GM04503 (cell line): ENCODE results near the gene B3GAT3.
"Not testable (repeated sequence)": the region's sequence is repeated elsewhere in the genome, so short reads cannot be mapped to it uniquely, and the experiment has no call there.

Source experiments
- DNase-seq: peaks from one replicate; pipeline ENCODE4 v3.0.0-alpha.2; 2012; ENCODE audit warnings: low read depth

The B3GAT3 gene

DNA sequence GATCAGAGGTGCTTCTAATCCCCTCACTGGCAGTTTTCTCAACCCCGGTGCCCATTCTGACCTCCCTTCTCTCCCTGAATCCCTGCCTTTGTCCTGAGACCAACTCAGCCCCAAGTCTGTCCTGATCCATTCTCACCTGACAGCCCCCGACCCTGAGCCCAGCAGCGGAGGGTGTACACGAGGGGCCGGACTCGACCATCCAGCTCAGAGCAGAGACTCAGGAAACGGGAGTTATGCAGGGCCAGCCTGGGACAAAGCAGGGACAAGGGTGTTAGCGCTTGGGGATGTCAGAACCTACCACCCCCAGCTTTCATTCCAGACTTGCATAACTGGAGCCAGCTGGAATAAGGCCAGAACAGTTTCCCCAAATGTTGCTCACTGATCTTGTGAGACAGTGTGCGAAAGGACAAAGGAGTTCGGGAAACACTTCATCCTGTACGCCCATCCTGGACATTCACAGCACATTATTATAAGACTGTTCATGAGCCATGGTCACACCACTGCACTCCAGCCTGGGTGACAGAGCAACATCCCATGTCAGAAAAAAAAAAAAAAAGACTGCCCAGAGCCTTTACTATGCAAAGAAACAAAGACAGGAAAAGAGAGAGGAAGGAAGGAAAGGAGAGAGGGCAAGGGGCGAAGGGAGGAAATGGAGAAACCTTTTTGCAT, 44.6 kb downstream of the B3GAT3 start:
- no peak for DNase-seq

DNA sequence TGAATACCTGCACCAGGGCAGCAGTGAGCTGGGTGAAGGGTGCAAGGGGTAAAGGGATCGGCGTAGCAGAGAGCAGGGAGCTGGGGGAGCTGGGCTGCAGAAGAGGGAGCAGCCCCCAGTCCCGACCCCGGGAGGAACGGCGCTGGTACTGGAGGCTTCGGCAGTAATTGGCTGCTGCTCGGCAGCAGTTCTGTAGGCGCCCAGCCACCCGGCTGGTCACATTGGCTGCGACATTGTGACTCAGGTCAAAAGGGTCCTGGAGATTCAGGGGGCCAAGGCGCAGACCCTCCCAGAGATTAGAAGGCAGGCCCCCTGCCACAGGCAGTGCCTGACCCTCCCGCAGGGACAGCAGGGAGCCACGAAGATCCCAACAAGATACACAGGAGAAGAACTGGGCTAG, 45.9 kb downstream of the B3GAT3 start:
- DNase-seq = no peak

DNA sequence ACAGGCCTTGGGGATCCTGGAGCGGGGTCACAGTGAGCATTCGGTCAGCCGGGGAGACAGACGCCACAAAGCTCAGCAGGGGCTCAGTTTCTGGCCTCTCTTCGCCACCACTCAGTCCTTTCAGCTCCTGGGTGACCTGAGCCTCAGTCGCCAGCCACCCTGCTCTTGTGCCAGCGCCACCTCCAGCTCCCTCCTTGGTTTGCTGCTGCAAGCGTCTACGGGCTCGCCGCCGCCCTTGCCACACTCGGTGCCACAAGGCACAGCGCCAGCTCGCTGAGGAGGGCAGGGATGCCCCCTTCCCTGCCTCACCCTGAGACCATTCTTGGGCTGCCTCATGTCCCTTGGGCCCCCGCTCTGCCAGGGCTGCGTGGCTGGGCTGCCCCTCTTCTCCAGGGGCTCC, 46.6 kb downstream of the B3GAT3 start:
- DNase-seq = no peak

DNA sequence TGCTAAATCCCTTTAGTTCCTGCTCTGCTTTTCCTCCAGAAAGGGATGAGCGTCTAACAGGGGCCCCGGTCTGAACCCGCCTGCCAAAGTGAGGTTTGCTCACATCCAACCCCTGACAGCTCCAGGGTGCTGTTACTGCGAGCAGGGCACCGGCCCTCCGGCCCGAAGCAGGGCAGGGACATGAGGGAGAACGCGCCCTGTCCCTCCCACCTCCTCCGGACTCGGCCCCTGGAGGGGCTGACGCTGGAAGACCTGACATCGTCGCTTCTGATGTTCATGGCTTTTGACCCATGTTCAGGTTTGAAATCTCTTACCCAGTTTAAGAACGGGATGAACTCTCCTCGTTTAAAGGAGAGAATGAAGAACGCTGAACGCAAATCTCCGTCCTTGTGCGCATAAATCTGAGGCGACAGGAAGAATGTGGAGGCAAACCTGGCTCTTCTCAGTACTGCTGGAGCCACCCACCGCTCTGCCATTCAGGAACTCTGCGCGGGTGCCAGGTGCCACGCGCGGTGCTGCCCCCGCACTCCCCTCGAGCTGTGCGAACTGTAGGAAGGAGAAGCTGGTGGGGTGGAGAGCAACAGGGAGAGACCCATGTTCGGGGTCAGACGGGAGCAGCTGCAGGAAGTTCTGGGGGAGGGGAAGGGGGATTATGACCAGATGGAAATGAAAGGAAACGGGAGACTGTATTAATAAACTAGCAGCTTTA, 47.3 kb downstream of the B3GAT3 start:
- DNase-seq = no peak

DNA sequence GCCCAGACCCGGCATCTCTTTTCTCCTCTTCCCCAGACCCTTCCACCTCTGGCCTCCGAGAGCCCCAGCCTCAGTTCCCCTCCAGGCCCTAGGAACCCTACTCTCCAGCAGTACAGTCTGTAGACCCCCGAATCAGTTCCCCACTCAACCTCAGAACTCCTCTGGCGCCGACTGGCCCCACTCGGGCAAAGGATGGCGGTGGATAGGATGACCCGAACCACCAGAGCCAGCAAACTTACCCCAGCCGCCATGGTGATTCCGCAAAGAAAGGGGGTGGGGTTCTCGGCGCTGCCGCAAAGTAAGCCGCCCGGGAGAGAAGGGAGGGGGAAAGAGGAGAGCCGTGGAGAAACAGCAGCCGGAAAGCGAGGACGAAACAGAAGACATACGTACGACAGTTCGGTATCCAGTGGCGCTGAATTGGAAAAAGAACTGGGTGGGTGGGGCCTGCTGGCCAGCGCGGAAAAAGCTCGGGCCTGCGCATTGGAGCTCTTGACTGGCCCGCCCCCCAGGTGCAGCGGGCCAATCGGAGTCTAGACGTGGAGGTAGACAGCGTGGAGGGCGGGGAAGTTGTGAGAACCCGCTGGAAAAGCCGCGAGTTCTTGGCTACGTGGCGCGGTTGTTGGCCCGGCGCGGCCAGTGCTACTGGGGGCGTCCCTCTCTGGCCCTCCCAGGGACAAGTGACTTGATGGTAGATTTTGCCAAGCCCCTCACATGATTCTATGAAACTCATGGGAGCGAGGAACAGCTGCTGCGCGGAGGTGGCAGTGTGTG, 48.0 kb downstream of the B3GAT3 start, which contains the start of gene EEF1G:
EEF1G (minus strand) TSS at position 300 of the 771 bp plus-strand sequence; CDS start at position 251, 49 bp downstream.
- DNase-seq = peak; percentile 99

DNA sequence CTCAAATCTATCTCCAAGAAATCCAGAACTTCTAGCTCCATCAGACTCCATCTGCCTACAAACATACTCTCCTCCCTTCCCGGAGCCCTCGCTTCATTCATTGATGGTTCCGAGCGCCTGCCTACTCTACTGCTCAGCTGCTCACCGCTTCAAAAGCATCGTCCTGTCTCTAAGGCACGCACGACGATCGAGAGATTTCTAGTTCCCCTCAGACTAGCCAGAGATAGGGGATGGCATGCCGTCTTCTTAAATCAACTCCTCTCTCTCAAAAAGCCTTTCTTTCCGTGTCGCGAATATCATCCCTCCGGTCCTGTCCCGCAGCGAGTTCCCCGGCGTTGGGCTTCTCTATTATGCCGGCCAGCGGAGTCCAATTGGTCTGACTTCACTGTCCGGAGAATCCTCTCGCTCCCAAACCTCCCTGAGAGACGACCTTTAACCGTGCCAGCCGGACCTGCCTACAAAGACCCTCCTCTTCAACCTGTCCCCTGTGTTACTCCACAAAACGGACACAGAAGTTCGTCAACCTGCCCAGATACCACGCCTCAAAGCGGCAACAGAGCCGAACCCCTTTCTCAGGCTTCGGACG, 48.7 kb downstream of the B3GAT3 start:
- no peak for DNase-seq

DNA sequence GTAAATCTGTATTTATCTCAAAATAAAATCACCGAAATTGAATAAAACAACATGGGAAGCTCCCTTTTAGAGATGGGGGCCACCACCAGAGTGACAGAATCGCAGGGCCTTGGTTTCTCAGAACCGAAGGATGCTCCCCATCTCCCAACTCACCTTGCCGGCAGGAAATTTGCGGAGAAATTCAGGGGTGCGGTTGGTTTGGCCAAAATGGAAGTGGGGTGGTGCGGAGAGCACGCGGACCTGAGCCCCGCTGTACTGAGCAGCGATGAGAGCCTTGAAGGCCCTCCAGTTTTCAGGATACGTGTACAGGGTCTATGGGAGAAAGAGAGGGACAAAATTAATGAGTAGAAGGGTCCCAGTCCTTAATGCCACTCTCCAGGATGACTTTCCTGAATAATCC, 49.4 kb downstream of the B3GAT3 start:
- DNase-seq = no peak

DNA sequence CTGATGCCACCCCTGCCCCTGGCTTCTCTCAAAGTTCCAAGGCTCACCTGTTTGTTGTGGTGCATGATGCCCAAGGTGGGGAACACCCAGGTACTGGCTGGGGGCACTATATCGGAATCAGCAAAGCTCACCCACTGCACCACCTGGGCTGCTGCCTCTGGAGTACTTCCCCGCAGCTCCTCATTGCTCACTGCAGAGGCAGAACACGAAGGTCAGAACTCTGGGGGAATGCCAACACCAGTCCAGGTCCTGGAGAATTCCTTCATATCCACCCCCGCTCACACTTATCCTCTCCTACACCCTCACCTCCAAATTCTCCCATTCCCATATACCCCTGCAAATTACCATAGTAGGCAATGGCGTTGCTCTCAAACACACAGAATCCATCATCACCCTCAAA, 50.3 kb downstream of the B3GAT3 start:
- DNase-seq = not testable (repeated sequence)

DNA sequence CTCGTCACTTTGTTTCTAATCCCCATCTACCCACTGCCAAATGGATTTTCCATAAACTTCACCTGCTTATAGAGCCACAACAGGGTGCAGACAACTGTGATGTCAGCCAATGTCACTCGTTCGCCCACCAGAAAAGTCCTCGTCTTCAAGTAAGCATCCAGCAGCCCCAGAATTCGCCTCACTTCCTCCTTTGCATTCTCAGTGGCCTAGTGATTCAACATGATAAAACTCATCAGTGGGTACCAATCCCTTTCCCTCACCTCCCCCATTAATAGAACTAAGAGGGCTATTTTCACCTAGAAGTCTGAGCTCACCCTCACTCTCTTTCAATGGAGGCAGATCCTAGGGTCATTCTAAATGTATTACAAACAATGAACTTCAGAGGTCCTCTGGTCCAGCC, 50.9 kb downstream of the B3GAT3 start:
- not testable (repeated sequence) for DNase-seq

DNA sequence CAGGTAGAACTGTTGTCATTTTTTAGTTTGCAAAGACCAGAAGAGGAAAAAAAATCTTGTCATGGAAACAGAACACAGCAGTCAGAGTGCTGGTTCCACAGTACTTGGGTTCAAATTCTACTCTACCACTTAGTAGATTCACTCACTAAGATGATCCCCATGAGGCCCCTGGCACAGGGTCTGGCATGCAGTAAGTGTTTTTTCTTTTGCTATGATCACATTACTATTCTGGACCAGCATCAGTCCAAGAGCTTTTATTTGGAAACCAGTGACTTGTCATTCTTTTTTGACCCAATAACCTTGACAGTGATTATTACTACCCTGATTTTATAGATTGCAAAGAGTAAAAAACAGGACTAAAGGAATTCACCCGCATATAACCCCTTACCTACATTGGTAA, 52.2 kb downstream of the B3GAT3 start:
- DNase-seq = no peak

DNA sequence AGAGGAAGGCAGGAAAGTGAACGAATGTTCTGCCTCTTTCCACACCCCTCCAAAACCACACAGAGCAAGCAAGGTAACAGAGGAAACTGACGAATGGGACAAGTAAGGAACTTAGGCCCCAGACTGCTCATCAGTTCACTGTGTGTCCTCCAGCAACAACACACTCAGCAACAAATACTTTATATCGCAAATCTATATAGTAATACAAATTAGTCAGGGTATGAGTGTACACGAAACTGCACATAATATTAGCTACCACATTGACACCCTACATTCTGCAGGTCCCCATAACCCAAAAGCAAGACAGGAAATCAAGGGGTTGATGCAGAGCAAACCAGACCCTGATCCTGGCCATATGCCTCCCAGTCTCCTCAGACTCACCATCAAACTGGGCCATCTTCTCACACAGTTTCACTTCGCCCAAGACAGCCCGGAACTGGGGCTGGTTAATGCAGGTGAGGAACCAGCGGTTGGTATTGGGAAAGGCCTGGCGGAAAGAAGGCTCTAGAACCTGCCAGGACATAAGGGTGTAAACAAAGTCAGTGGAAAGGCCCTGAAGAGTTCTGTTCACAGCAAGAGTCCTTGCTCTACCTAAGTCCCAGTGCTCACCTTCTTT, 54.7 kb downstream of the B3GAT3 start:
- DNase-seq = no peak

DNA sequence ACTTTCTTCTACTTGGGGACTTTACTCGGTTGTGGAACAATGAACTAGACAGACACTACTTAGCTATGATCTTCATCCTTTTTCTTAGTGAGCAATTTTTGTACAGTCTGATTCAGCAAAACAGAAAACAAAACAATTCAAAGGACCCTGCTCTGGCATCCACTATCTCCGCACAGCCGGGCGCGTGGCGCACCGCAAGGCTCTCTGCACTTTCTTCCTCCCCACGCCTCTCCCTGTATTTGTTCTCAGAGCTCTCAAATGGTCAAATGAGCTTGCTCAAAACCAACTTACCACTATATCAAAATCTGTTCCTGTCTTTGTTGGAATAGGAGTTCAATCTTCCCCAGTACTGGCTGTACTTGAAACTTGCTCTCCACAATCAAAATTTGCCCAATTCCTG, 55.5 kb downstream of the B3GAT3 start:
- no peak for DNase-seq
